ENCODE results near the gene HOXD11.

The HOXD11 gene

DNA sequence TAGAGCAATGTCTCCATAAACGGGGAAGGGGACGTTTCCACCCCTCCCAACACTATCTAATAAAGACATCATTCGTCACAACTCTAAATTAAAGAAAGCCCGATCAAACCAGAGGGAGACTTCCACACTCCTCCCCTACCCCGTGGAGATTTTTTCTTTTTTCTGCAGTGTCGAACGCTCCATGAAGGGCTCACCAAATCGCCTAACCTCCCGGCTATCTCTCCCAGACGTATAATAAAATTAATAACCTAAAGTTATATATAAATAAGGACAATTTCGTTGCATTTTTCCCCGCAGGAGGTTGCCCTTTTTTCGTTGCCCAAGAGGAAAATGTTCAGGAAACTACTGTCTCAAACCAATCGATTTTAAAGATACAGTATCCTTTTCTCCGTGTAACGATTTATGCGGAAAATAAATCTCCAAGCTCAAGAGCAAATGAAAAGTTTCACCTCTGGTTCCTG, 25.7 kb upstream of the HOXD11 start:
- DNase-seq (ENCODE audit: low spot score), result no peak

DNA sequence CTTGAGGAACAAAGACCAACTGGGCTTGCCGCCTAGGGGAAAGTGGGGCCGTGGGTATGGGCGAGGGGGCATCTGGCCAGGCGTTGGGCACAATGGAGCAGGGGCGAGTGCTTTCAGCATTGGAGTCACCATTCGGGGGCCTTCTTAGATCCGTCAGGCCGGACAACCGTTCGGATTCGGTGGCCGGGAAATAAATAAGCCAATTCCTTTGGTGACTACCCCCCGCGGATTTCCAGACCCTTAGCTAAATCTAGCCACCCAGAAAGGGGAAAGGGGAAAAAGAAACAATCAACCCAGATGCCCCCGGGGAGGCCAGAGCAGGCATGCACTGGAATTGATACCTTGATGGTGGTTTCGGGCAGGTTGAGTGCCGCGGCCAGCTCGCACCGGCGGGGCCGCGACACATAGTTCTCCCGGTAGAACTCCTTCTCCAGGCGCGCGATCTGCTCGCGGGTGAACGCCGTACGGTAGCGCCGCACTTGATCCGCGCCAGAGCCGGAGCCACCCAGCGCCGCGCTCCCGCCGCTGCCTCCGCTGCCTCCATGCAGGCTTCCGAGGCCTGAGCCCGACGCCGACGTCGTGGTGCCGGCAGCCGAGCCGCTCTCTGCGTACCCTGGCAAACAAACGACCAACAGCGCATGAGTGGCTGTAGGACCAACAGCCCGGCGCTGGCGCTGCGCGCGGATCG, 25.1 kb upstream of the HOXD11 start:
- no peak for DNase-seq (ENCODE audit: low spot score)

DNA sequence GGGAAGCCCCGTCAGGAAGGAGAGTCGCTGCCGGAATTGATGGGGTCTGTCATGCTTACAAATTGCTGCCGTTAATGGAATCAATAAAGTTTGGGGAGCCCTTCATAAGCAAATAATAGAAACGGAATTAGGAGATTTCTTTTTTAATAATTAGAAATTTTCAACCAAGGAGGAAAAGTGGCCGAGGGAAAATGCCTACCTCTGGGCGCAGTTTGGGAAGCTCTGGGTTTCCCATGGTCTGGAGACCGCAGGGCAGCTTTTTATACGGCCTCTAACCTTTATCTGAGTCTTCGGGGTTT, 24.6 kb upstream of the HOXD11 start:
- DNase-seq (ENCODE audit: low spot score), result no peak

DNA sequence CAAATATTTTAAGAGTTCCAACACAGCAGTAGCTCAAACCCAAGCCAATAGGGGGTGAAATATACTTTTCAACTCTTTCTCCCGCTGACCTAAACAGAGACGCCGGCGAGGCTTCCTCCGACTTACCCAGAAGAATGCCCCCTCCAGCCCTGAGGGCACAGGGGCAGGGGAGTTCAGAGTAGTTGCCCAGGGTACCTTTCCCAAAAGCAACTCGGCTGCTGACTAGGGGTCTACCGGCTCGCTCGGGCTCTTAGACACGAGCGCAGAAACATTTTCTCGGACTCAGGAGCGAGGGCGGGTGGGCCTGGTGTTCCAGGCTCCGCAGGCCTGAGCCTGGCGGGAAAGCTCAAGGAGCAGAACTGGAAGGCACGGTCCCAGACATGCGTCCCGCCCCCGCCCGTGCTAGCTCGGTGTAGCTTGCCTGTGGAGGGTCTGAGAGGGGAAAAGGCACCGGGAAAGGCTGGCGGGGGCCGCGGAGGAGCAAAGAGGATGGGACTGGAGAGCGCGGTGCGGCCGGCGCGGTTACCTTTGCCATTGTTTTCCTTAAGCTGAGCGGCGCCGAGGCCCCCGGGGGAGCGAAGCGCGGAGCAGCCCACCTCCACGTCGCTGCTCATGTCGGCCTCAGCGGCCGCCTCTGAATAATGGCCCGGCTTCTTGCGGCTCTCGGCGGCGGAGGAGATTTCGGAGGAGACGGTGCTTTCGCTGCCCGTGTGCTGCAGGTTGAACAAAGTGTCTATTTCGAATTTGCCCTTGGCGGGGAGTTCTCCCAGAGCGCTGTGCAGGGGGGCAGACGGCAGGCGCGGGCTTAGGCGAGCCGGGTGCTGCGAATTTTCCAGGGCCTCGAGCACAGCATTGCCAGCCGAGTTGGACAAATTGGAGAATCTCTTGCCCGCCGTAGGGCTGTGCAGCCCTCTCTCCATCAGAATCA, 24.0 kb upstream of the HOXD11 start:
- DNase-seq (ENCODE audit: low spot score), result no peak

DNA sequence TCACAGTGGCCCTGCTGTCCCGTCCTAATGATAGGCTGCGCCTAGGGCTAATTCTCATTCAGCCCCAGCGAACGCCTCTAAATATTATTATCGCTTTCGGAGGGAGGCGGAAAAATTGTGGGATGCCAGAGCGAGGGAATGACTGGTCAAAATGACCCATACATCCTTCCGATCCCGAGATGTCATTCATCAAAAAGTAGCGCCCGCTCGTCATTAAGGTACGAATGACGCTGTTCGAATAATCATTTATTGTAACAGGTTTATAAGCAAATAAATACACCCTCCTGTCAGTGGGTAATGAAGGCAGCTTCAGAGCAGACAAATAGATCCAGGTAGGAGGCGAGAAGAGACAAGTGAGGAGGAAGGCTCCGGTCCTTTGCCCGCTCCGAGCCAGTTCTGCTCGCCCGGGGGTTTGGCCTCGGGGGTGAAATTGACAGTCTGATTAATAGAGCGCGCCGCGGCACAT, 23.3 kb upstream of the HOXD11 start, which contains the start of gene EVX2:
Gene EVX2 (minus strand): TSS at position 167 of the 466 bp plus-strand sequence. CDS start 186 bp downstream, outside the sequence.
- no peak for DNase-seq (ENCODE audit: low spot score)

DNA sequence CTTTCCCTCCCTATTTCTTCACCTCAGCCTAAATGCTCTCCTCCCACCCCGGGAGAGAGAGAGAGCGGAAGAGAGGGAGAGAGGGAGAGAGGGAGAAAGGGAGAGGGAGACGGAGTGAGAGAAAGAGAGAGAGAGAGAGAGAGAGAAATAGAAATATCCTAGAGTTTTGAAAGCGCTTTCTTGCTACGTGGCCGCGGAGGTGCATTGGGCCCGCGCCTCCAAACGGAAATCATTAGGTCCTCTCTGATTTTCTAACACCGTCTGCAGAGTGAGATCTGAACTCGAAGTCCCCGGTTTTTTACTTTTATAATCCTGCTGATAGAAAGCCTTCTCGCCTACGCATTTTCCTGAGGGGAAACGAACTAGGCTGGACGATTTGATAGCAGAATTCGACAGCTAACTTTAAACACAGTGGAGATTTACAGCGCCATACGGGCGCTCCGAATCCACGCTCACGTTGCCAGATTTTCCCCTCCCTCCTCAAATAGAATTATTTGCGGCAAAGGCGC, 22.4 kb upstream of the HOXD11 start:
- DNase-seq (ENCODE audit: low spot score), result no peak

DNA sequence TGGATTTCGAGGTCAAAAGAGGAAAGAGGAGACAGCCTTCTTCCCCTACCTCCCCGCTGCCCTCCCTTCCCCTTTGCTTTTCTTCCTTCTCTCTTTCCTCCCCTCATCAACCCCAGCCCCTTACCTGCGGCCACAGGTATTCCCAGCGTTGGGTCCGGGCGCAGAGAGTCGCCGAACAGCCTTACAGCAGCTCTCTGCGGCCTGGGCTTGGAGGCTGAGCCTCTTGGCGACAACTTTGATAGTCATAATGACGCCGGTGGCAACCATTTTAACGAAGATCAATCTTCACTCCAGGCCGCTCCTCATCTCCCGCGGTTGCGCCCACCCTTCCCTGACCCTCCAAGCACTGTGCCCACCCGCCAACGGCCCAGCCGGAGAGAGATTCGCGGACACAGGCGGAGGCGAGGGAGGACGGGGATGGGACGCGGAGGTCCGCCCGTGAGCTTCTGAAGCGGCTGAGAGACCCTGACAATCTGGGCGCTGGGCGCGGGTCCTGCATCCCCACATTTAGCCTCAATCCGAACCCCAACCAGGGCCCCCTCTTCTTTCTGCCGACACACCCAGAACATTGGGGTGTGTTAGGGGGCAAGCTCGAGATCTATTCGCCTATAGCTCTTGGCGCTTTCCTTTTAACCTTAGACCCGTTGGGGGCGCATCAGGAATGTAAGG, 21.8 kb upstream of the HOXD11 start:
- DNase-seq (ENCODE audit: low spot score), result no peak

DNA sequence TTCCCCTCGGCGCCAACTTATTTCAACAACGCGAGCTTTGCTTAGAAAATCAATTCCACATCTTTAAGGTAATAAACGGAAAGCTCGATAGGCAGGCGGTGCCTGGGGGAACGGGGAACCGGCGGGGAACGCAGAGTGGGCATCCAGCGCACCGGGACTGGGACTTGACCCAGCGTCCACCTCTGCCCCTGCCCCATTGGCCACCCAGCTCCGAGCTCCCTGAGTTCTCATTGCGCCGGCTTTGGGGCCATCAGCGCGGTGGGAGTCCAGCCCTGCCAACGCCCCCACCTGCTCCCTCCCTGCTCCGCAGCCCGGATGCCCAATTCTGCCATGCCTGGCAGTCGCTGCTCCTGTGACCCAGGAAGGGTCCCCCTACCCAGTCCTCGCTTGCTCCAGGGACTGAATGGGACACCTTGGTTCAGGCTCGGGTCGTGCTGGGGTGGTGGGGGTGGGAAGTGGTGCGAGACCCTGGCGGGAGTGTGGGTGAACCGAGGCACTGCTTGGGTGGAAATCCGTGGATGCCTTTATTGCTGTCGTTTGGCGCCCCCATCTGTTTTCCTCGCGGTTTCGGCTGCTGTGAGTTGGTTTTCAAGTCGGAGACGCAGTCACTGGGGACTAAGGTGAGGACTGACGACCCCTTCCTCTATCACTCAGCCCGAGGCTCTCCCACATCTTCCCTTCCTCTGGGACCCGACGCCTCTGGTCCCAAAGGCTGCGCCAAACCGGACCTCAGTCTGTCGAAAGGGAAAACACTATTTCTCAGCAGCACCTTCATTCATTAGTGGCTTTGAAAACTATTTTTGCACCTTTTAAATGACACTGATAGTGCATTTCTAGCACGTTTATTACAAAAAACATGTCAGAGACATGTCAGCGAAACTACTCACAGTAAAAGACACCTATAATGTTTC, 21.0 kb upstream of the HOXD11 start:
- no peak for DNase-seq (ENCODE audit: low spot score)

DNA sequence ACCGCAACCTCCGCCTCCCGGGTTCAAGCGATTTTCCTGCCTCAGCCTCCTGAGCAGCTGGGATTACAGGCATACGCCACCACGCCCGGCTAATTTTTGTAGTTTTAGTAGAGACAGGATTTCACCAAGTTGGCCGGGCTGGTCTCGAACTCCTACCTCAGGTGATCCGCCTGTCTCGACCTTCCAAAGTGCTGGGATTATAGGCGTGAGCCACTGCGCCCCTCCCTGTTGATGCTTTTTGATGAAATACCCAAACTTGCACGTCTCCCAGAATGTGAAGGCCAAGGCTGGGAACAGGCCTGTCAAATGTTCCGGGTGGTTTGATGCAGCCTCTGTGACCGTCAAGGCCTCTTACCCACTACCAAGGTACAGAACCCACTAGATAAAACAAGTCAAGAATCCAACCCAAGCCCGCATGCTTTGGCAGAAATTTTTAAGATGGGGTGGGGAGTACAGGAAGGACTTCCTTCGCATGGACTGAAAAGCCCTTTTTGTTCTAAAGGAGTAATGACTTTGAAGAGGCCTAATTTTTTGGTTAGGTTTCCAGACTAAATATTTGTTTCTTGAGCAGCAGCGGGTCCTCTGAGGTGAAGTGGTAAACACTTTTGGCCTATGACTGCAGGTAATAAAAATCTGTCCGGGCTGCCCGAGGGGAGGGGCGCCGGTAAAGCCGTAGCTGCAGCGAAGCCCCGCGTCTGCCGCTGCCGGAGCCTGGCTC, 19.6 kb upstream of the HOXD11 start:
- no peak for DNase-seq (ENCODE audit: low spot score)

DNA sequence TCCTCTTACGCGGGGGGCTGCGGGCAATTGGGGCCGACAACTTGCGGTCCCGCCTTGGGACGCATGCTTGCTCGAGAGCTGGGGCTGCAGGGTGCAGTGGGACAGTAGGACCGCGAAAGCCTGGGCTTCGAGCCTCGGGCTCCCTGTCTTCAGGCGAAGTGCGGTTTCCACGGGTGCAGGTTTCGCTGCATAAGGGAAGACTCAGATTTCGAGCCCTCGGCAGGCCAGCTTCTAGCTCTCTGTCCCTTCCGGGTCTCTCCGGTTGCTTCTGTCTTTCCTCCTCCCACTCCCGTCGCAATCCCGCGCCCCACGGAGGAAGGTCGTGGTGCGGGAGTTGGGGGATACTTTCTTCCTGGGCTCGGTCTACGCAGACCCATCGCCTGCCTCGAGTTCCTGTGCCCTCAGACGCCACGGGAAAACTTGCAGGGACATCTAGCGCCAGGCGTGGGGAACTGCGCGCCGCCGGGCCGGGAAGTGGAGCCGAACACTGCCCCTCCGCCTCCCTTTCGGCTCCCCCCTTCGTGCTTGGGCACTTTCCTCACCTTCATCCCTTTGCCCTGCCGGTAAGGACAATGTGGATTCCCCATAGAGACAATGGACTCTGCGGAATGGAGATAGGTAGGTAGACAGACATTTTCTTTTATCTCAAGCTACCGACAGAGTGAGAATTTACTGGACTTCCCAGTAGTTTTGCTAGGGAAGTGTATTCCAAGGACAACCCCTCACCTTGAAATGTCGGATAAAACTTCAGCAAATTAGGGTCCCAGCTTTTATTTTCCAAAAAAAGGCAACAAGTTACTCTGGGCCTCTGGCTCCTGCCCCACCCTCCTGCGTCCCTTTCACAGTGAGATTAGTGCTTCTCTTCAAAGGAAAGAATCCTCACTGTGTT, 18.8 kb upstream of the HOXD11 start:
- DNase-seq (ENCODE audit: low spot score), result no peak

DNA sequence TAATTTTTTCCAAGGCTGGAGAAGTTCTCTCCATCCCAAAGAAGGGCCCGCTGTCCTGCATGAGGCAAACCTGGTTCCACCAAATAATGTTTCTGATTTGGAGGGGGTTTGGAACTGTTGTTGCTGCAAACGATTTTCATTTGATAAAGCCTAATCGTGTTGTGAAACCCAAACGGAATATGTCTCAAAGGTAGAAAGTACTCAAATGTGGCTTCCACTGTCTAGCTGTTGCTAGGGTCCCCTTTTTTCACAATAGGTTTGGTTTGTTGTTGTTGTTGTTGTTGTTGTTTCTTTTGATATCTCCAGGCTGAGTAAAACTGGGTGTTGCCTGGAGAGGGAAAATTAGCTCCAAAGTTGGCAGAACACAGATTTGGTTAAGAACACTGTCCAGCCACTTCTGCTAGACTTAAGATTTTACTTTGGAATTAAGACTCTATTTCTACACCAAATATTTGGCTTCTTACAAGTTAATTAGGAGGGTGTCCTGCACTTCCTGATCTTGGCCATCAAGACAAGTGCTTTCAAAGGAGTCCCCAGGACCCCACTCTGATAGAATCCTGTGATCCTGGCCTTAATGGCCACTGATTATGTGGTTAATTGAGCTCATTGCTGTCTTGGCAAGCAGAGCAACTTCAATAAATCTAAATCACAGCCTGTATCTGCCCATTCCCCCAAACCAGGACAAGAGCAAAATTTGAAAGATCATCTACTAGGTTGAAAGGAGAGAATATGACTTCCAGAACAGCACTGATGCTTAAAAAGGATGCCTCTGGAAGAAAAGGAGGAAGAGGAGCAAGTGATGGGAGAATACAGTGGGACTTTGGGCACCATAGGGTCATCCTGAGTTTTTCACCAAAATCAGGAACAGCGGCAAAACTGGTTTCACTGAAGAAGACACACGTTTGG, 17.9 kb upstream of the HOXD11 start:
- no peak for DNase-seq (ENCODE audit: low spot score)

DNA sequence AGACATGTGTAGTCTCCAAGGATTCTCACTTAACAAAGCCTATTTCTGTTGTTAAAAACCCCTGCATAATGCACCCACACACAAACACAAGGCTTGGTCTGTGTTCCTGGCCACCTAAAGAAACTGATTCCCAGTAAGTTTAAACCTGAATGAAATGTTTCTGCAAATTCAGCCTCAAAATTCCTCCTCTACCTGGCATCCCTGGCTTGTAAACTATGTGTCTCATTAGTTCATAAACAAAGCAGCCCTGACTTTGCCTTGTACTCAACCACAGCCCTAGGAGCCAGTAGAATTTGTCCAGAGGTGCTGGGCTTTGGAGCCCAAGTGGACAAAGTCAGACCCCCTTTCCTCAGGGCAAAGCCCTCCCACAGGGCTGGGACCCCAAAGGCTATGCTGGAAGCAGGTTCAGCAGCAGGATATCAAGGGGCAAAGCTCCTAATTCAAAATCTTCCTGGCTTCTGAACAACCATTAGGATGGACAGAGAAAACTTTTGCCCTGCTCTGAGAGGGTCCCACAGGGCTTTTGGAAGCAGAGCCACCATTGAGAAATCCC, 17.2 kb upstream of the HOXD11 start:
- no peak for DNase-seq (ENCODE audit: low spot score)

DNA sequence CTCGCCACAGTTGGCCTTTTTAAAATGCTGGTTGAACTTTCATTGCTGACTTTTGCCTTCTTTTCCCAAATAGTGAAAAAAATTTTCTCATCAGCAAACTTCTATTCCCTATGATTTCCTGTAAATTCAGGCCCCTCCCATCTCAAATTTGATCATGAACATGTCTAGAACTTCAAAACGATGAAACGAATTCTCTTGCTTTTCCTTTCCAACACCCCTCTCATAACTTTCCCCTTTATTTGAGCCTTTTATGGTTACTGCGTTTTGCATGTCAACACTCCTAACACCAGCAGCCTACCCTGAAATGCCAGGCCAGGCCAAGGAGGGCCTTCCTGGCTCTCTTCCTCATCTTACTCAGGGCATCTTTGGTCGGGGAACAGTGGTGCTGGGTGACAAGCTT, 16.2 kb upstream of the HOXD11 start:
- no peak for DNase-seq (ENCODE audit: low spot score)

DNA sequence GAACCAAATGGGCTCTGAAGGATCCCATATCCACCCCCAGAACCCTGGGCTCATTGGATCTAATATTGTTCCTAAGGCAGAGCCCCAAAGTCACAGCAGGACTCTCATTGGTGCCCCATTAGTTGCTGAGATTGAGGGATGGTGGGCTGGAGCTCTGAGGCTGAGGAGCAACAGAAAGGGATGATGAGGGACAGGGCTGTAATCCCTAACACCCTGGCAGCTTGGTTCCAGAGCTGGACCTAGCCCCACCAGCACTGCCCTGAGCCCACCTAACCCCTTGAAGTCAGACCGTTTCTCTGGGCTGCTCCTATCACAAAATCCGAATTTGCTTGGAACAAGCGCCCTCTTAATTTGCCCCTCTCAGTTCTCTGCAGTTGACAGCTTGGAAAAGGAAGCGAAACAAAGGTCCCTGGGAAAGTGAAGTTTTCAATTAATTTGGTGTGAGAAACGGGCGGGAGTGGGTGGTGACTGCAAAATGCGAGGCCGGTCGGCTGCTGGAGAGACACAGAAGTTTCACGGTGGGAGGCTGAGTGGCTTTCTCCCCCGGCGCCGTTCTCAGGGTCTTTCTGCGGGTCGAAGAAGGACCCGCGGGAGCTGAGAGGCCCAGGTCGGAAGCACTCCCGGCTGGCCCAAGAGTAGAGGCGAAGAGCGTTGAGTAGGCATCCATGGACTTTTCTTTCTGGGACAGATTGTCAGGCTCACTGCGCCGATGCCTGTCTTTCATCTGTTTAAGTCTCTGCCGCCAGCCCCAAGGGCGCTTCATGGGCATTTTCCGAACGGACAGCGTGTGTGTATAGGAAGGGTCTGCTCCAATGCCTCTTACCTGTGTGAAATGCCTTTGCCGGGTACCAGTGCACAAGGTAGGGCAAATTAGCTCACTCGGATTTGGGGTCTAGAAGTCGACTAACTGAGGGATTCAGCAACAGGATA, 15.5 kb upstream of the HOXD11 start:
- DNase-seq (ENCODE audit: low spot score), result no peak

DNA sequence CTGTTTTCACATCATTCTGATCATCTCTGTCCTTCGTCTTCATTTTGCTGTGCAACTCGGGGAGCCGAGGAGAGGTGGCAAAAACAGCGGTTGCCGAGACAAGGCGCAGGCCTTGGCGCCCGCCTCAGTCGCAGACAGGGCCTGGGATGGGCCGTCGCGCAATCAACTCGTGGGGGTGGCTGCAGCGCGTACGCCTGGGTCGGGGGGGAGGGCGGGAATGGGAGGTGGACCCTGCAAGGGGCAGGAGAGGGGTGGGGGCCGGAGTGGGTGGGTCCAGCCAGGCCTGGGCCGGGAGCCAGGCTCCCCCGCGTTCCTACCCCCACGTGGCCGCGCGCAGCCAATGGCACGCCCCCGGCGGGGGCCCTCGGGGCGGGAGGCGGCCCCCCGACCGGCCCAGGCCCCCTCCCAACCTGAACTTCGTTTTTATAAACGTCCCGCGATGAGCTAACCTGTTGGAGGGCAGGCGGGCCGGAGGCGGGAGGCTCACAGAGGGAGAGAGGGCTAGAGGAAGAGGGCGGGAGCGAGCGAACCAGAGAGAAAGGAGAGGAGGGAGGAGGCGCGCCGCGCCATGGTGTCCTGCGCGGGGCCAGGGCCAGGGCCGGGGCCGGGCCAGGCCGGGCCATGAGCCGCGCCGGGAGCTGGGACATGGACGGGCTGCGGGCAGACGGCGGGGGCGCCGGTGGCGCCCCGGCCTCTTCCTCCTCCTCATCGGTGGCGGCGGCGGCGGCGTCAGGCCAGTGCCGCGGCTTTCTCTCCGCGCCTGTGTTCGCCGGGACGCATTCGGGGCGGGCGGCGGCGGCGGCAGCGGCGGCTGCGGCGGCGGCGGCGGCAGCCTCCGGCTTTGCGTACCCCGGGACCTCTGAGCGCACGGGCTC, 14.6 kb upstream of the HOXD11 start, which contains the start of gene HOXD13:
Gene HOXD13 (plus strand): TSS at position 452 of the 875 bp plus-strand sequence. CDS start 170 bp downstream, at position 622.
- DNase-seq (ENCODE audit: low spot score), result no peak
